RKO (cell line): ENCODE data around the gene FCN3.

Source experiments
- DNase-seq: peaks from one replicate; pipeline ENCODE4 v3.0.0-alpha.2; 2016; ENCODE audit warnings: low spot score

Gene FCN3

GRCh38 chr1:27341525-27342252 lies 32.9 kb downstream of the FCN3 start, which contains the start of gene SYTL1:
TSS of gene SYTL1 (plus strand) at chr1:27342022. CDS start at chr1:27345335, 3,313 bp downstream.
- DNase-seq = peak; percentile 65

DNA sequence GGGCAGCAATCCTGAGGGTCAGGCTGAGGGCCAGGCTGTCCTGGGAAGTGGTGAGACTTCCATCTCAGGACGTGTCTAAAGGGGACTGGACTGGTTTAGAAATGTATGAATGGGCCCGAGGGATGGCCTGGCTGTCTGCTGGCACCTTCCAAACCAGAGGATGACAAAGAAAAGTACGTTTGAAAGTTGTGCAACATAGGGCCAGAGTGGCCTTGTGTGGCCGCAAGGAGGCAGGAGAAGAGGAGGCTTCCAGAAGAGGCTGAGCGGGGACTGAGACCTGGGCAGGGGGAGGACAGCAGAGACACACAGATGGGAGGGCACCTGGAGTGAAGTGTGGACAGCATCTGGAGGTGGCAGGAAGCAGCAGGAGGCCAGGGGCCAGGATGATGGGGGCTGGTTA lies 35.4 kb downstream of the FCN3 start:
- DNase-seq = no peak

DNA sequence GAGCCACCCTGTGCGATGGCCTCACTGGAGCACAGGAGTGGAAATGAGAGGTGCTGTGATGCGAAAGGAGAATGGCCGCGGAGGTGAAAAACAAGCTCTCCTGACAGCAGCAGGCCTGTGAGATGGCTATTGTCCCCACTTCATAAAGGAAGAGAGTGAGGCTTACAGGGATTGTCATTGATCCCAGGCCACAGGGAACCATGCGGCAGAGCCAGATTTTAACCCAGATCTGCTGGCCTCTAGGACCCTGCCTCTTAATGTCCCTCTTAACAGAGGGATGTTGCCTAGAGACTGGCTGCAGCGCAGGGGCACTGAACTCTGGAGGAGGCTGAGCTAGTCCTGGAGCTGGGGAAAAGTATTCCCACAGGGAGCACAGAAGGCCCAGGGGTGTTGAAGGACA lies 35.9 kb downstream of the FCN3 start:
- DNase-seq = no peak

- DNase-seq = no peak
Observed at GRCh38 chr1:27336756-27337155, 37.9 kb downstream of the FCN3 start.

DNA sequence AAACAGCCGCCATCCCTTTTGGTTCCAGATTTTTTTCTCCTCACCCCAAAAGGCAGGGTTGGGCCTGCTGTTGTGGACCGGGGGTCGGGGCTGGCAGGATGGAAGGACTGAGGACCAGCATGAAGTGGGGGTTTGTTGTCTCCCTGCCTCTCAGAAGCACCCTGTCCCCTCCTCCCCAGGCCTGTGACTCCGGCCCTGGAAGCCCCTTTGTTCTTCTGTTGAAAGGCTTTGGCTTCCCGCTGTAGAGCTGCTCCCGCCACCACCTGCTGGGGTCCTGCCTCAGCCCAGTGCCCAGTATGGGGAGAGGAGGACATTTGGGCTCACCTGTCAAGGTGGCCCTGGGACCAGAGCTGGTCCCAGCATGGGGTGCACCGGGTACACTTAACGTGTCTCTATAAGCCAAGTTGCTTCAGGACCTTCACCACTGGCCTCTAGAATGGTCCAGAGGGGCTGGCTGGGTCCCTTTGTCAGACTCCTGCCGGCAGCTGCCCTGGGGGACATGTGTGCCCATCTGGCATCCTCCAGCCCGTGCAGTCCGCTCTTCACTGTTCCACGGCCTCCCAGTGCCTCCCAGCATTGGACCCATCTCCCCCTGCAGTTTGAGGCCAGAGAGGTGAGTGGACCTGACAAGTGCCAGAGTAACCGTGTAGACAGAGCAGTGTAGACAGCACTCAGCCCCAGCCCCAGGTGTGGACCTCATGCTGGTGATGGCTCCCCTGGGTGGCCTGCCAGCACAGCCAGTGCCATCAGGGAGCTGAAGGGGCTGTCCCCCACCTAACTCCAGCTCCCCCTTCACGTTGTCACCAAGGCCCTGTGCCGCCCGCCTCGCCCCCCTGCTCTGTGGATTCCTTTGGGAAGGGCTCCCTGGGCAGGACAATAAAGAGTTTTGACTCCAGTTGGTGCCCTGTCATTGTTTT lies 38.9 kb downstream of the FCN3 start:
- DNase-seq = no peak

GRCh38 chr1:27333717-27334279 lies 40.8 kb downstream of the FCN3 start:
- no peak for DNase-seq

DNA sequence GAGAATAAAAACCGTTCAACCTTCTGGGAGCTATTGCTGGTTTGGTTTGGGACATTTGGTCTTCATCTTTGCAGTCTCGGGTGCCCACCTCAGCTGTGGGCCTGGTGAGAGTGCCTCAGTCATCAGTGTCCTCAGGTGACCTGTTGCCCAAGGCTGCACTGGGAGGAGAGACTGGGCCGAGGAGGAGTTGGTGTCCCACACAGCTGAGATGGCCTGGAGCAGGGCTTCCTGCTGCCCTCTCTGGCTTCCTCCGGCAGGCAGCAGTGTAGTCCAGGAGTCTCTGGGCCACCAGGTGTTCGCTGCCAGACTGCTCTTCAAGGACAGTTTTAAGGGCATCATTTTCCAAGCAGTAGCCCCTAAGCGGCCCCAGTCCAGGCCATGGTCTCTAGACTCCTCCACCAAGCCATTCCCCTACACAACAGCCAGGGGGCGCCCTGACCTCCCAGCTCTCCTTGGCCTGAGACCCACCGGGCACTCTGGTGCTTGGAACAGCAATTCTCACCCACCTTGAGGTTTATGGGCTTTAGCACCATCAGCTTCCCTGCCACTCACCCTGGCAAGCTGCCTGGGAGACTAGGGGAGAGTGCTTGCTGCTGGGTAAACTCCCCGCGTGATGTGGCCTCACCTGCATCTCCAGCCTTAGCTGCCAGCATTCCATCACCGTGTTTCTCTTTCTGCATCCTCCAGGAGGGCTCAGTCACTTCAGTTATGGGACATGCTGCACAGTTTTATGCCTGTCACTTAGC lies 41.9 kb downstream of the FCN3 start:
- no peak for DNase-seq

DNA sequence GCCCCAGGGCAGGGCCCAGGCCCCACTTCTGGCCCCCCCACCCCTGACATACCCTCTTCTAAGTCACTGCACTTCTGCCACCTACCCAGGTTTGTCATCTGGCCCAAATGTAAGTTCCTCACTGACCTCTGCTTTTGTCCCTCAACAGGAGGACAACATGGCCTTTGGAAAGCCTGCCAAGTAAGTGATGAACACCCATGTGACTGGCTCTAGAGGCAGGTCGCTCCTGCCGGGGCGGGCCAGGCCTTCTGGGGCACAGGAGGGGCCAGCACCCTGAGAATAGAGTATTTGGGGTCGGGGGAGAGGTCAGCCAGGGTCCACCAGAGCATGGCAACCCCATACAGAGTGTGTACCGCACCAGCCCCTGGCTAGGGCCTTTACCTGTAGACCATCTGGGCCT lies 42.7 kb downstream of the FCN3 start:
- DNase-seq = no peak

- DNase-seq = no peak
Observed at GRCh38 chr1:27331426-27331825, 43.2 kb downstream of the FCN3 start.

- no peak for DNase-seq
Observed at GRCh38 chr1:27330786-27331185, 43.8 kb downstream of the FCN3 start.

DNA sequence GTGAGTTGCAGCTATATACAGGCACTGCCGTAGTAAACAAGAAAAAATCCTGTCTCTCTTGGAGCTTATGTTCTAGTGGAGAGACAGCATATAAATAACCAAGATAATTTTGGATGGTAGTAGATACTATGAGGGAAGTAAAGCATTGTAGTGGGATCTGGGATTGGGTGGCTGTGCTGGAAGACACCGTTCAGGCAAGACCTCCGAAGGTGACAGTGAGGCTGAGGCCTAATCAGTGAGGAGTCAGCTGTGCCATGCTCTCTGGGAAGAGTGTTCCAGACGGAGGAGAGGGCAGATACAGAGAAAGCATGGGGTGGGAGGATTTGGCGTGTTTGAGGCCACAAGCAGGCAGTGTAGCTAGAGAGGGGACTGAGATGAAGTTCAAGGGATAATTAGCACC lies 46.7 kb downstream of the FCN3 start:
- DNase-seq = no peak

DNA sequence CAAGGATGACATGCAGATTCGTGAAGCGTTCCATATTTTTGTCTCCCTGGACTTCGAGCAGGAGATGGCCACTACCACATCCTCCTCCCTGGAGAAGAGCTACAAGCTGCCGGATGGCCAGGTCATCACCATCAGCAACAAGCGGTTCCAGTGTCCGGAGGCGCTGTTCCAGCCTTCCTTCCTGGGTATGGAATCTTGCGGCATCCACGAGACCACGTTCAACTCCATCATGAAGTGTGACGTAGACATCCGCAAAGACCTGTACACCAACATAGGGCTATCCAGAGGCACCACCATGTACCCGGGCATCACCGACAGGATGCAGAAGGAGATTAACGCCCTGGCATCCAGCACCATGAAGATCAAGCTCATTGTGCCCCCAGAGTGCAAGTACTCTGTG lies 49.3 kb downstream of the FCN3 start:
- DNase-seq = no peak

DNA sequence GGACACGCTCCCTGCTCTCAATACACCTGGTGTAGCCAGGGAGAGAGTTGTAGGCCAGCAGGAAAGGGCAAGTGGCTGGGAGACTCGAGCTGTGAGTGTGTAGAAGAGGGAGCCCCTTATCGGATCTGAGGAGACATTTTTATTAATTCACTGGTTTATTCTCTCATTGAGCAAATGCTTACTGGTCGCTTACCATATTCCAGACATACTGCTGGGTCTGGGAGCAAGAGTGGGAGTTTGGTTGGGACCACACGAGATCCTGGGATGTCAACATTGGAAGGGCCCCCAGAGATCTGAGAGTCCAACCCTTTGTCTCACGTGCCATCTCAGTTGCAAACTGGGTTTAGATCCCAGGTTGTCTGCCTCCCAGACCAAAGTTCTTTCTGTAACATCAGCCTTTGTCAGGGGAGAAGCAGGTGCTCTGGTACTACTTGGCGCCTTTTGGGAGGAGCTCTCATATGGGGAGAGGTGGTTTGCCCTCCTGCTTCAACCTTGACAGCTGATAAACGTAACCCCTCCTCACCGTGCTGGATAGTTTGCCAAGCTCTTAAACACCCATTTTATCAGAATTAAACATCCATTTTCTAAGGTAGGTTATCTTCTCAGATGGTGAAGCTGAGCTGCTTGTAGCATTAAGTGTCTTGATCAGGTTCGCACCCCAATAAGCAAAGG lies 51.9 kb downstream of the FCN3 start:
- DNase-seq = no peak

GRCh38 chr1:27321813-27322568 lies 52.6 kb downstream of the FCN3 start, which contains the start of gene TMEM222:
TSS of gene TMEM222 (plus strand) at chr1:27322163. CDS start at chr1:27322198, 35 bp downstream.
- peak; percentile 96 for DNase-seq
